HG03469 (cell line): ENCODE data around the gene KSR2.
"Not testable (repeated sequence)": the region's sequence is repeated elsewhere in the genome, so short reads cannot be mapped to it uniquely, and the experiment has no call there.

Source experiments
- ATAC-seq: cut with Tn5 transposase; IDR thresholded peaks from one replicate; pipeline ENCODE4 v1.9.1; 2021; ENCODE audit warnings: mild to moderate bottlenecking, moderate library complexity, moderate number of reproducible peaks; ENCODE audit not compliant: unreplicated experiment

KSR2 gene

DNA sequence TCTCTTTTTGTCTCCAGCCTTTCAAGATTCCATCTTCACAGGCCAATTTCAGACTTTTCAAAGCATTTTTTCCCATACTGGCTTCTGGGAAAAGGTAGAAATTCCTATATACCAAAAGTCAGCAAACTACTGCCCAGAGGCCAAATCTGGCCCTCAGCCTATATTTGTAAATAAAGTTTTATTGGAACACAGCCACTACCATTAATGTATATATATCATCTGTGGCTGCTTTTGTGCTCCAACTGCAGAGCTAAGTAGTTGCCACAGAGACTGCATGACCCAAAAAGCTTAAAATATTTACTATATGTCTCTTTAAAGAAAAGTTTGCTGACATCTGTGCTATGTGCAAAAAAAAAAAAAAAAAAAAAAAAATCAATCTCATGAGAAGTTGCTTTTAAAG, 76.3 kb downstream of the KSR2 start:
- no peak for ATAC-seq

GRCh38 chr12:117891265-117891664, 77.5 kb downstream of the KSR2 start:
- not testable (repeated sequence) for ATAC-seq

DNA sequence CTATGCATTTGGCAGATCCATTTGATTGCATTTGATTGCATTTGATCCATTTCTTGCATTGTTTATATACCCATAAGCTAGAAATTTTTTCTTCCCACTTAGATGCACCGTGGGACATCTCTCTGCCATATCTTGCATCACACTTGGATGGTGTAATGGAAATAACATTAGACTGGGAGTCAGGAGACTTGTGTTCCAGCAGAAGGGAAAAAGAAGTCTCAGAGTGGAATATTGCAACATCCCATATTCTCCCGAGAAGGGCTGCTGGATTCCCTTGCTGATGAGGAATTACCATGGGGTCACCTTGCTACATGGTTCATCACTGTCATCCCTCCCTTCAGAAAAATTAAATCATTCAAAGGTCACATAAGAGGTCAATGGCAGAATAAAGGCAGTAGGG, 78.1 kb downstream of the KSR2 start:
- ATAC-seq, result no peak

- no peak for ATAC-seq
These were observed 78.7 kb downstream of the KSR2 start for GRCh38 chr12:117890137-117890536.

DNA sequence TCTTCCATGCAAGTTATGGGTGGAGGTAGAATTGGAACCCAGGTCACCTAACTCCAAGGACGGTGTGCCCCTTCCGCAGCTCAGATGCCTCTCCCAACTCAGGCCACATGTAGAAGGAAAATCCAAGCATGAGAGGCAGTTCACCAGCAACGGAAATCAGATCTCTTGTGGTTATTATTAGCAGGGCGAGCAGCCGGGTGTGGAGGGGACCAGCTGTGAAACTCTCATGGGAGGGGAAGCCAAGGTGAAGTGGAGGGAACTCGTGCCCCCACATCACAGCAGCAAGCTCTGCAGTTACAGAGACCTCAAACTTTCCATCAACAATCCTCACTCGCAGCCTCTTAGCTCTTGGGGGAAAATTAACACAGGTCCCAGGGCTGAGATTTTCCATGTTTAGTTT, 79.7 kb downstream of the KSR2 start:
- ATAC-seq, result no peak

DNA sequence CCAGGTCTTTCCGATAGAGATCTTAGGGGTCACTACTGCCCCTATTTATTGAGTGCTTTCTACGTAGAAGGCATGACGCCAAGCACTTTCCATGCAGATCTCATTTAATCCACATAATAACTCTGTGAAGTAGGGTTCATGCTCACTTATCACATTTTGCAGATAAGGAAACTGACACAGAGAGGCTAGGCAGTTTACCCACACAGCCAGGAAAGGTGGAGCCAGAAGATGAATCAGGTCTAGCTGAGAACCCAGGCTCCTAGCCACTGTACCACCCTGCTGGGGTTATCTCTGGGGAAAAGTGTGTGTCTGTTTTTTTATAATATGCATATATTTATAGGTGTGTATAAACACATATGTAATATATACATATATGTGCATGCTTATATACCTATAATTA, 83.6 kb downstream of the KSR2 start:
- ATAC-seq, result no peak

DNA sequence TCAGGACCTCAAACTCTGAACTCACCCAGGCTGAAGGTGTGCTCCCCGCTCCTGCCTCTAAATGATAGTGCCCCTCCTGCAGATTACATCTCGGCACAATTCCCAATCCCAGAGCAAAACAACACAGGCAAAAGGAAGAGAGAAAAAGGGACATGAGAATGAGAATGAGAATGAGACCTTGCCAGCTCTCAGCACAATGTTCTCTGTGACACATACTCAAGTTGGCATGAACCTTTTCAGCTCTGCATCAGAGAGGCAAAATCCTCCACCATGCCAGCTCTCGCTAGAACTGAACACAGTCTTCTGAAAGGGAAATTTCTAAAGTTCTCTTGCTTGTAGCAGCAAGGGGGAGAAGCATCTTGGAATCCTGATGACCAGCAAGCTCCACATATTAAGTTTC, 84.6 kb downstream of the KSR2 start:
- no peak for ATAC-seq

DNA sequence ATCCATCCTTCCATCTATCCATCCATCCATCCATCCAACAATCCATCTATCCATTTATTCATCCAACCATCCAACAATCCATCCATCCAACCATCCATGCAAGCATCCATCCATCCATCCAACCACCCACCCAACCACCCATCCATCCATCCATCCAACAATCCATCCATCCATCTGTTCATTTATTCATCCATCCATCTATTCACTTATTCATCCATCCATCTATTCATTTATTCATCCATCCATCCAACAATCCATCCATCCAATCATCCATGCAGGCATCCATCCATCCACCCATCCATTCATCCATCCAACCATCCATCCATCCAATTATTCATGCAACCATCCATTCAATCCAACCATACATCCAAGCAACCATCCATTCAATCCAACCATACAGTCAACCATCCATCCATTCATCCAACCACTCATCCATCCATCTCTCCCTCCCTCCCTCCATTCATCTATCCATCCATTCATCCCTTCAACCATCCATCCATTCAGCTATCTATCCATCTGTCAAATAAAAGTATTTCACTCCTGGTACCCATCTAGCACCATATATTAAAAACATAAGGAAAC, 86.1 kb downstream of the KSR2 start:
- ATAC-seq, result no peak

- ATAC-seq, result no peak
These were observed 86.6 kb downstream of the KSR2 start for GRCh38 chr12:117882181-117882580.

GRCh38 chr12:117881517-117881916, 87.3 kb downstream of the KSR2 start:
- no peak for ATAC-seq

DNA sequence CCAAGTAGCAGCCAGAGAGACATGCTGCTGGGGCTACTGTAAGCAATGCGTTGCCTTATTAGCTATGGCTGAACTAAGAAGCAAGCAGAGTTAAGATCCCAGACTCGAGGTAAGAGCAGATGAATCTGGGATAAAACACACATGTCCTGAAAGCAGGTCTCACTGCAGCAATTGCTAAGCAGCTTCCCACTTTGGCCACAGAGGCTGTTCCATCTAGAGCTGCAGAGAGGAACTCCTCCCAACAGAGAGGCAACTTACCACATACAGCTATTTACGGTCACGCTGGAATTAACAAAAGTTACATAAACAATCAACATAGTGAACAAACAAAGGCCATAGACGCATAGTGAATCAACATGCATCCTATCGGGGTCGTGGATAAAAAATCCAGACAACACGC, 90.2 kb downstream of the KSR2 start:
- no peak for ATAC-seq

- ATAC-seq, result no peak
These were observed 92.4 kb downstream of the KSR2 start for GRCh38 chr12:117876436-117876816.

GRCh38 chr12:117875744-117876435, 92.9 kb downstream of the KSR2 start:
- no peak for ATAC-seq

- no peak for ATAC-seq
These were observed 93.9 kb downstream of the KSR2 start for GRCh38 chr12:117874842-117875434.

DNA sequence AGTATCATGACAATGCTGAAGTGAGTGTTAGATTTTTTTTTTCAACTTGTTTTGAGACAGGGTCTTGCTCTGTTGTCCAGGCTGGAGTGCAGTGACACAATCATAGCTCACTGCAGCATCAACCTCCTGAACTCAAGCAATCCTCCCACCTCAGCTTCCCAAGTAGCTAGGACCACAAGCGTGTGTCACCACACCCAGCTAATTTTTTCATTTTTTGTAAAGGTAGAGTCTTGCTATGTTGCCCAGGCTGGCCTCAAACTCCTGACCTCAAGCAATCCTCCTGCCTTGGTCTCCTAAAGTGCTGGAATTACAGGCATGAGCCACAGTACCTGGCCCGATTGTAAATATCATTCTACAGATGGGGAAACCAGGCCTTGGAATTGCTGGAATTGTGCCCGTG, 94.6 kb downstream of the KSR2 start:
- ATAC-seq, result not testable (repeated sequence)

DNA sequence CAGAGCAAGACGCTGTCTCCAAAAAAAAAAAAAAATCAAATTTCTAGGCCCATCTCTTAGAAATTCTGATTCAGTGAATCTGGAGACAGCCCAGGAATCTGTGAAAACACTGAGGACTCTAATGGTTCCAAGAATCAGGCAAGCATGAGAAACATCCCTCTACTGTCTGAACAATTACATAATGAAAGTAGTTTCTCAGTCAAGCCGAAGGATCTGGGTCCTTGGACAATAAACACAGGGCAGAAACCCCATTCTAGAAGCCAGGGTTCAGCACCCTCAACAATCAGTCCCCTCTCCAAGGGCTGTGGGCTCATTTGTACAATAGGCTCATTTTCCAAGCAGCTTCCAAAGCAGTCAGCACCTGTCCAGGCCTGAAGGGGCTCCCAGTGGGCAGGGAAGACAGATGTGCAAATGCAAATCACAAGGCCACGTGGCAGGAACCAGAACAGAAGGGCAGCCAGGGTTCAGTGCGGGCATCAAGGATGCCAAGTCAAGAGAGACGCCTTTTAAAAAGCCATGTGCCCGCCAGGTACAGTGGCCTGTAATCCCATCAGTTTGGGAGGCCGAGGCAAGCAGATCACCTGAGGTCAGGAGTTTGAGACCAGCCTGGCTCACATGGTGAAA, 96.1 kb downstream of the KSR2 start:
- ATAC-seq, result no peak

DNA sequence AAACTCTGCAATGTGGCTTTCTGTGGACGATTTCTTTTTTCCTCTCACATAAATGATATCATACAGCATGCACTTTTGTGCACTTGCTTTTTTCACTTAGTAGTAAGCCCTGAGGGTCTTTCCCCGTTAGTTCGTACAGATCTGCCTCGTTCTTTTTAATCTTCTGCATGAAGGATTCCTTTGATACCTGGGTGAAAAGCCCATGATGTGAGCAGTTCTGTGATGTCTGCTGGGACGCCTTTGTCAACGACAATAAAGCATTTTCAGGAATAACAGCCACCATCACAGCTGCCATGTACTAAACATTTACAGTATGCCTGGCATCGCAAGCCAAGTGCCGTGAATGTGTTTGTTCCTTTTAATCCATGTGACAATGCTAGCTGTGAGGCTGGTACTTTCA, 99.2 kb downstream of the KSR2 start:
- ATAC-seq, result no peak

DNA sequence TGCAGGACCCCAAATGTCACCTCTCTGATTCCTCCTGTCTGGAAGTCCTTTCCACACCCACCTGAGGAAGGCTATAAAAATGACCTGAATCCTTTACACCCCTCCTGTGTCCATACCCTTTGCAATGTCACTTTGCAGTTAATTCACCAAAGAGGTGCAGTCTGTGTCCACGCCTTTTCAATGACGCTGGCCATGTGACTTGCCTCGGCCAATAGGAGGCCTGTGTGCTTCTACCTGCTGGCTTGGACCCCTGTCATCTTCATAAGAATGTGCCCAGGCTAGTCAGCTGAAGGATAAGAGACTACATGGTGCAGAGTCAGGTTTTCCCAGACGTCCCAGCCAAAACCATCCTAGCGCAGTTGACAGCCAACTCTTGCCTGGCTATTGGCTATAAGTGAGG, 101.4 kb downstream of the KSR2 start:
- ATAC-seq, result no peak

DNA sequence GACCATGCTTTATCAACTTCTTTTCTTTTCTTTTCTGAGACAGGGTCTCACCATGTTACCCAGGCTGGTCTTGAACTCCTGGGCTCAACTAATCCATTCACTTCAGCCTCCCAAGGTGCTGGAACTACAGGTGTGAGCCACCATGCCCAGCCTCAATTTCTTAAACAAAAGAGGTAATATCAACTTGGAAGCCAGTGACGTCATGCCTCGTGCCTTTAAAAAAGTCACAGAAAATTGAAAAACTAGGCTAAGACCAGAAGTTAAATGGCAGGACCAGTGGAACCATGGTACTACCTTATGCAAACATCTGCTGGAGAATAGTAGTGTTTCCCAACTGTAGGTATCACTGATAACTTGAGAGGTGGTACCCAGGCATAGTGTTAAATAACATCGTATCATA, 103.3 kb downstream of the KSR2 start:
- ATAC-seq, result no peak

DNA sequence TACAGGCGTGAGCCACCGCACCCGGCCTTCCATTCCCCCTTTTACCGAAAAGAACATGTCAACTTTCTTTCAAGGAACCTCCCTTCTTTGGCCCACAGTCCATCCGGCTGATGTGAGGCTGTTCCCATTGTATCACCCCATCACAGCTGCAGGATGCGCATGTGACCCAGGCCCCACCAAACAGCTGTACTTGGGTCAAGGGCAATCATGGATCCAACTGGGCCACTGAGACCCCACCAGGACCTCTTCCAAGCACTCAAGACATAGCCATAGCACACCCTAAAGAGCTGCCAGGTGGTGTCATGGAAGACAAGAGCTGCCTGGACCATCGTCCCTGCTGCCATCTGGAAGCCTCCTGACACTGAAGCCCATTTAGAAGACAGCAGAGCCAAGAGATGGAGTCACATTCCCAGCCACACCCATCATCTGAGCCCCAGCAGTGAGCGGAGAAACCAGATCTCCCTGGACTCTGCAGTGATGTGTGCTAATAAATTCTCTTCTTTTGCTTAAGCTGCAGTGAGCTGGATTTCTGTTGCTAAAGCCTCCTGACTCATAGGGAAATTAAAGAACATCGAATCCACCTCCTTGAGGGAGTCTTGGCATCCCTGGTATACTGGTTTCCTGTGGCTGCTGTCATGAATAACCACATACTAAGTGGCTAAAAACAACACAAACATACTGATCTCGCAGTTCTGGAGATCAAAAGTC, 105.6 kb downstream of the KSR2 start:
- no peak for ATAC-seq

- ATAC-seq, result no peak
These were observed 107.1 kb downstream of the KSR2 start for GRCh38 chr12:117861691-117862090.
